GM18502 (cell line): Measurements from ENCODE around the gene GABPB2.

Source experiments
- ATAC-seq: cut with Tn5 transposase; IDR thresholded peaks from one replicate; pipeline ENCODE4 v1.9.1; 2021; ENCODE audit warnings: mild to moderate bottlenecking; ENCODE audit not compliant: unreplicated experiment, poor library complexity

GABPB2 gene

GRCh38 chr1:151131701-151132334 is 61.3 kb downstream of the GABPB2 start:
- ATAC-seq, result no peak

GRCh38 chr1:151132335-151133017 is 61.9 kb downstream of the GABPB2 start:
- no peak for ATAC-seq

GRCh38 chr1:151133018-151133806 is 62.7 kb downstream of the GABPB2 start:
- ATAC-seq, result no peak

- no peak for ATAC-seq
Observed at GRCh38 chr1:151134396-151134795, 63.8 kb downstream of the GABPB2 start.

- no peak for ATAC-seq
Observed at GRCh38 chr1:151134991-151135390, 64.4 kb downstream of the GABPB2 start.

GRCh38 chr1:151135433-151136385 is 65.1 kb downstream of the GABPB2 start:
- ATAC-seq, result no peak

- no peak for ATAC-seq
Observed at GRCh38 chr1:151137789-151138188, 67.2 kb downstream of the GABPB2 start.

- ATAC-seq, result no peak
Observed at GRCh38 chr1:151142411-151143056, 72.0 kb downstream of the GABPB2 start.

GRCh38 chr1:151143057-151143435 is 72.5 kb downstream of the GABPB2 start:
- ATAC-seq, result no peak

- ATAC-seq, result no peak
Observed at GRCh38 chr1:151143986-151144385, 73.4 kb downstream of the GABPB2 start.

GRCh38 chr1:151144474-151145303 is 74.1 kb downstream of the GABPB2 start:
- ATAC-seq, result no peak

- ATAC-seq, result no peak
Observed at GRCh38 chr1:151145304-151146071, 74.9 kb downstream of the GABPB2 start.

GRCh38 chr1:151146072-151146411 is 75.5 kb downstream of the GABPB2 start:
- ATAC-seq, result no peak

GRCh38 chr1:151146412-151147131 is 76.0 kb downstream of the GABPB2 start, which contains the start of gene SEMA6C:
Gene SEMA6C, minus strand, starts transcription at chr1:151146631. Its CDS starts 4,010 bp downstream, at chr1:151142621.
- ATAC-seq, result peak; percentile 98

- ATAC-seq, result no peak
Observed at GRCh38 chr1:151147132-151147503, 76.6 kb downstream of the GABPB2 start.

- no peak for ATAC-seq
Observed at GRCh38 chr1:151147665-151148064, 77.1 kb downstream of the GABPB2 start.

- no peak for ATAC-seq
Observed at GRCh38 chr1:151156515-151156819, 85.9 kb downstream of the GABPB2 start, which contains the start of gene TNFAIP8L2. Gene TNFAIP8L2, plus strand, starts transcription at chr1:151156649. Its CDS starts 2,049 bp downstream, at chr1:151158698.
